T-helper 1 cell (primary cell): ENCODE data around the gene KCNJ14.
A peak's percentile ranks its signal among the peaks of the same experiment; 100 is the strongest.

Experiments
- DNase-seq, 5 donors: peaks; one replicate each; pipeline ENCODE4 v3.0.0-alpha.2; 2012 to 2020

KCNJ14 gene

GRCh38 chr19:48445606-48446481 is 9.5 kb upstream of the KCNJ14 start, which contains the start of gene GRWD1:
GRWD1 (plus strand) TSS chr19:48445983; CDS start chr19:48446006, 23 bp downstream.
- peak; percentile 88 to 97 (median 94) for DNase-seq

- no peak for DNase-seq
Observed at GRCh38 chr19:48446579-48446978, 8.8 kb upstream of the KCNJ14 start.

- no peak for DNase-seq
Observed at GRCh38 chr19:48448563-48448962, 6.8 kb upstream of the KCNJ14 start.

GRCh38 chr19:48450441-48450840 is 4.9 kb upstream of the KCNJ14 start:
- no peak for DNase-seq

GRCh38 chr19:48450863-48451262 is 4.5 kb upstream of the KCNJ14 start:
- no peak for DNase-seq

DNA sequence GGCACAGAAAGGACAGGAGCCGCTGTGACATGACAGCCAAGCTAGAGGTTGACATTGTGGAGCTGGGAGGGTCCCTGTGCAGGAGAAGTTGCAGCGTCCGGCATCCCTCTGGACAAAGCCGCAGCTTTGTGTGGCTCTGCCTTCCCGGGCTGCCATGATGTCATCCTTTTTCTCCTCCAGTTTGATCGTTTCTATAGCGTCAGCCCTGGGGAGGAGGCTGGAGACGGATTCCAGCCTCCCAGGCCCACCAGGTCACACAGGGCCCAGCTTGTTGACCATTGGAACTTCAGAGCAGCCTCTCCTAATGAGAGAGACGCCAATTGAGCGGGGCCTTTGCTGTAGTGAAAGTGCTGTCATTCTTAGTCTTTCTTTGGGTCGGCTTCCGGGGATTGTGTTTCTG is 3.8 kb upstream of the KCNJ14 start:
- DNase-seq, result no peak

- no peak for DNase-seq
Observed at GRCh38 chr19:48452289-48453190, 2.8 kb upstream of the KCNJ14 start.

DNA sequence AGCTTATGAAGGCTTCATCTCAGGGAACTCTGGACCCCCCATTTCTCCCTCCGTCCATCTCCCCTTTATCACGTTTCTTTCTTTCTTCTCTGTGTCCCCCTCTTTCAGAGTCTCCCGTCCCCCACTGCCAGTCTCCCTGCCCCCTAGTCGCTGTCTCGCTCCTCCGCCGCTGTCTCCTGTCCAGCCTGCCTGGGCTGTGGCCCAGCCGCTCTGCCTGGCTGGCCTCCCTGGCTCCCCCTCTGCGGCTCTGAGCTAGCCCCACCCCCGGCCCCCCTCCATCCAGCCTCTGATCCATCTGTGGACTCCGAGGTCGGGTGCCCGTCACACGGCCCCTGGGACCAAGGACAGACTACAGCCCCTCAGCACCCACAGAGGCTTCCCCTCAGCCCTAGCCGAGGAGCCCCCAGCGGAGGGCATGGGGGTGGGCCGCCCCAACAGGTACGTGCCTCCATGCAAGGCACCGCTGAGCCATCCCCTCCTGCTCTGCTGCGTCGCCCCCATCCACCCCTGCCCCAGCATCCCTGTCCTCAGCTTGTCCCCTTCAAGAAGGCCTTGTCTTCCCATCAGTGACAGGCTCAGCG is 1.1 kb upstream of the KCNJ14 start:
- no peak for DNase-seq

GRCh38 chr19:48455908-48456562 is 661 bp downstream of the KCNJ14 start:
- DNase-seq, result no peak

DNA sequence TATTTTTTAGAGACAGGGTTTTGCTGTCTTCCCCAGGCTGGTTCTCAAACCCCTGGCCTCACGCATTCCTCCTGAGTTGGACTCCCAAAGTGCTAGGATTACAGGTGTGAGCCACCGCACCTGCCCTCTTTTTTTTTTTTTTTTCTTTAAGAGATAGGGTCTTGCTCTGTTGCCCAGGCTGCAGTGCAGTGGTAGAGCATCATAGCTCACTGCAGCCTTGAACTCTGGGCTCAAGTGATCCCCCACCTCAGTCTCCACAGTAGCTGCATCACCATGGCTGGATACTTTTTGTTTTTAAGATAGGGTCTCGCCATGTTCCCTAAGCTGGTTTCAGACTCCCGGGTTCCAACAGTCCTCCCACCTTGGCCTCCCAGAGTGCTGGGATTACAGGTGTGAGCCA is 1.5 kb downstream of the KCNJ14 start:
- DNase-seq, result no peak

DNA sequence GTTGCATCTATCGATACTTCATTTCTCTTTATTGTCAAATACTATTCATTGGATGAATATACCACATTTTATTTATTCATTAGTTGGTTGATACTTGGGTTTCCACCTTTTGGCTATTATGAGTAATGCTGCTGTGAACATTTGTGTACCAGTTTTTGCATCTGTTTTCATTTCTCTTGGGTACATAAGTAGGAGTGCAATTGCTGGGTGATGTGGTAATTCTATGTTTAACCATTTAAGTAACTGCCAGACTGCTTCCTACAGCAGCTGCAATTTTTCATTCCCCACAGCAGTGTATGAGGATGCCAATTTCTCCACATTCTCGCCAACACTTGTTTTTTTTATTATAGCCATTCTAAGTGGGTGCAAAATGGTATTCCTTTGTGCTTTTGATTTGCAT is 2.6 kb downstream of the KCNJ14 start:
- no peak for DNase-seq

- DNase-seq, result no peak
Observed at GRCh38 chr19:48461651-48461981, 6.2 kb downstream of the KCNJ14 start.

DNA sequence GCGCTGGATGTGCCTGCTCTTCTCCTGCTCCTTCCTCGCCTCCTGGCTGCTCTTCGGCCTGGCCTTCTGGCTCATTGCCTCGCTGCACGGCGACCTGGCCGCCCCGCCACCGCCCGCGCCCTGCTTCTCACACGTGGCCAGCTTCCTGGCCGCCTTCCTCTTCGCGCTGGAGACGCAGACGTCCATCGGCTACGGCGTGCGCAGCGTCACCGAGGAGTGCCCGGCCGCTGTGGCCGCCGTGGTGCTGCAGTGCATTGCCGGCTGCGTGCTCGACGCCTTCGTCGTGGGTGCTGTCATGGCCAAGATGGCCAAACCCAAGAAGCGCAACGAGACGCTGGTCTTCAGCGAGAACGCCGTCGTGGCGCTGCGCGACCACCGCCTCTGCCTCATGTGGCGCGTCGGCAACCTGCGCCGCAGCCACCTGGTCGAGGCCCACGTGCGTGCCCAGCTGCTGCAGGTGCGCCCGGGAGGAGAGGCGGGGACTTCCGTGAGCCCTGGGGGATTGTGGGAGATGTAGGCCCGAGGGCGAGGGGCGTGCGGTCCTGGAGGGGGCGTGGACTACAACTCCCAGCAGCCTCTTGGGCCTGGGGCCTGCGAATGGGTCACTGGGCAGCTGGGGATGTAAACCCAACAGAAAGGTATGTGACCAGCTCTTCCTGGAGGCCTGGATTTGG is 6.7 kb downstream of the KCNJ14 start:
- no peak for DNase-seq

DNA sequence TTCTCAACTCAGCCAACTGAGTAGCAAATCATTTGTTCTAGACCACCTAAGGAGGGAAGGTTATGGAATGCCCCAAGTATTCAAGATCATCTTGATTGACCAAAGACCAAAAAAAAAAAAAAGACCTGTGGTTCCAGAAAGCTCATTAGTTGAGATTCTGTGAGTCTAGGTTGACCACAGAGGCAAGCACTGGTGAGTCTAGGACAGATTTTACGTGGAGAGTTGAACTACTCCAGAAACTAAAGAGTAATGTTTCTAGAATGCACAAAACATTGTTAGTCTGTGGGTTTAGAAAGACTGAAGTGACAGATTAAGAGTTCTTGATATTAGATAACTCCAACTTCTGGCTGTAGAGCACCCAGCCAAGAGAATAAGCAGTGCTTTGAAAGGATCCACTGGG is 9.8 kb downstream of the KCNJ14 start:
- DNase-seq, result no peak

- DNase-seq, result no peak
Observed at GRCh38 chr19:48466561-48467325, 11.4 kb downstream of the KCNJ14 start.

DNA sequence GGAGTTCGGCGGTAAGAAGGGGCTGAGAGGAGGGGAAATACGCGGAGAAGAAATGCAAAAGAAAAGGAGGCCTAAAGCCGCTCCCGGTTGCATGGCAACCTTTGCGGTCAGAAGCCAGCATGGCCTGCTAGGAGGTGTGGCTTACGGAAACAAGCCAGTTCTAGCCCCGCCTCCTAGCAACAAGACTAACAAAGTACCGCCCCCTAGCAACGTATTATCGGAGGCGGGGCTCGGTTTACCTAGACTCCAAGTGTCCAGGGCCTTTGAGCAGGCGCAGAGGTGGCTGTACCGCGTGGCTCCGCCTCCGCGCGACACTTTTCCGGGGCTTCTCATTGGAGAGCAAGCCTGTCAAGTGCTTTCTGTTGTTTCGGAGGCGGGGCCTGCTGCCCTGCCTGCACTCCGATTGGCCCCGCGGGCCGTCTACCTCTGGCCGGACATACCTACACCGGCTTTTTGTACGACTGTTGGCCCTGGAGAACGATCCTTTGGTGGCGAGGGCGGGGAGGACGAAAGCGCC is 13.5 kb downstream of the KCNJ14 start:
- DNase-seq, result peak; percentile 99 to 100 (median 99)

GRCh38 chr19:48469289-48469881 is 14.0 kb downstream of the KCNJ14 start, which contains the start of gene CYTH2:
CYTH2 (plus strand) TSS chr19:48469369; CDS start chr19:48469508, 139 bp downstream.
- peak; percentile 53 to 71 (median 58) for DNase-seq

DNA sequence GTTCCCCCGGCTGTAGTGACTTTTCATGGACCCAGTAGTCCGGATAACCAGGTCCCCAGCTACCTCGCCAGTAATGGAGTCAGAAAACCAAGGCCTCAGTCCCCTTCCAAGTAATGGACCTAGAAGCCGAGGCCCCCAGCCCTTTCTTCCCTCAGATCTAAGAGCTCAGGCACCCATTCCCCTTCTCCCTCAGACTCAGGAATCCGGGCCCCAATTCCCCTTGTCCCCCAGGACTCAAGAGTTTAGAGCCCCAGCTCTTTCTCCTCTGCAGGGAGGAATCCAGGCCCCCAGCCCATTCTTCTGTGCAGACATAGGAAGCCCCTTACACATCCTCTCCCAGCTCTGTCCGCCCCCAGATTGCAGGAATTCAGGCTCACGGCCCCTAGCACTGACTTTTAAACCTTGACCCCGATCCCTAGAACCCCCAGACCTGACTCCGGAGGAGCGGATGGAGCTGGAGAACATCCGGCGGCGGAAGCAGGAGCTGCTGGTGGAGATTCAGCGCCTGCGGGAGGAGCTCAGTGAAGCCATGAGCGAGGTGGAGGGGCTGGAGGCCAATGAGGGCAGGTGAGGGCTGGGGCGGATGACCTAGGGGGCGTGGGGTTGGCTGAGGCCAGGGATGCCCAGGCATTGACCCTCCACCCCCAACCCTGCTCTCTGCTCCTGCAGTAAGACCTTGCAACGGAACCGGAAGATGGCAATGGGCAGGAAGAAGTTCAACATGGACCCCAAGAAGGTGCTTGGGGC is 14.7 kb downstream of the KCNJ14 start:
- DNase-seq, result no peak

DNA sequence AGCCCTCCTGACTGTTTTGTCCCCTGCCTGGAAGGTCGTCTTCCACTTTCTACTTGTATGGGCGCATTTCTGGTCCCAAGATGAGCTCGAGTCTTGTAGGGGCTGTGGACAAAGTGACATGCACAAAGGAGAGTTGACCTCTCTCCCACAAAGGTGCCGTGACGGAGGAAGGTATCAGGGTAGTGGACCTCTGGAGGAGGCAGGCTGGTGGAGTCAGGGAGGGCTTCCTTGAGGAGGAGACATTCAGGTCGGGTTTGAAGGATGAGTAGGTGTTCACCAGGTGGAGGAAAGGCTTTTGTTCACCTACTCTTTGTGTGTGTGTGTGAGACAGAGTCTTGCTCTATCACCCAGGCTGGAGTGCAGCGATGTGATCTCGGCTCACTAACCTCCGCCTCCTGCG is 15.5 kb downstream of the KCNJ14 start:
- no peak for DNase-seq

DNA sequence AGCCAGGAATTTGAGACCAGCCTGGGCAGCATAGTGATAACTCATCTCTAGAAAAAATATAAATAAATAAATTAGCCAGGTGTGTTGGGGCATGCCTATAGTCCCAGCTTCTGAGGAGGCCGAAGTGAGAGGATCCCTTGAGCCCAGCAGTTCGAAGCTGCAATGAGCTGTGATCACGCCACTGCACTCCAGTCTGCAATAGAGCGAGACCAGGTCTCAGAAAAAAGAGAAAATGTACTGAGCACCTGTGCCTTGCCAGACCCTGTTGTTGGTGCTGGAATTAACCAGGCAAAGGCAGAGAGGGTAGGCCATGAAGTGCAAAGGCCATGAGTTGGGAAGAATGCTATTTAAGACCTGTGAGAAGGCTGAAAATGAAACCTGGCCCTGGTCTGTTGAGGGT is 16.5 kb downstream of the KCNJ14 start:
- DNase-seq, result no peak
